Measurements from ENCODE around the gene IGF1R. TPM values are rescaled to one million over a fixed set of nuclear protein-coding genes. Genes with fewer than 3 reads are reported as not detected.

Gene IGF1R
- total RNA-seq, 1 experiment from 2014 or later = 16.3 TPM

GRCh38 chr15:98790270-98790669, 141.9 kb downstream of the IGF1R start:
- no peak for DNase-seq (ENCODE audit: low read depth, low spot score)
- H4K20me1 ChIP-seq (ENCODE audit: insufficient read depth) = no peaks in the 10 kb centered on the region
- H3K4me2 ChIP-seq (ENCODE audit: low read length) = no peak overlapping the region
- ChIA-PET RAD21 (ENCODE audit: low non-redundant PET in 1 of 2, low total read pairs in 2 of 2, uncharacterized antibody in 2 of 2, unreplicated experiment in 2 of 2) (no interaction called here), CTCF (no interaction called here), POLR2A (no interaction called here)
- peaks cover 2 to 6% of the 10 kb centered on the region in 2 experiments; a peak in 1 of 4 replicates for H3K4me1 ChIP-seq (ENCODE audit: control insufficient read depth in 1 of 2, insufficient read depth in 2 of 2, low read length in 2 of 2)
- no peaks in the 10 kb centered on the region for H3K9me2 ChIP-seq (ENCODE audit: insufficient read depth)
- intact Hi-C loops (cut with micrococcal nuclease) = no loop called here
- no peak overlapping the region for H3K27ac ChIP-seq (ENCODE audit: low read depth, low read length)
- no TSS peak for BruUV-seq (replicated peaks)
- H3K9me3 ChIP-seq (ENCODE audit: control insufficient read depth in 1 of 2, insufficient read depth in 1 of 2, low read depth in 1 of 2, low read length in 2 of 2) = no peaks in the 10 kb centered on the region
- TF ChIP-seq JUND (IDR thresholded peaks at IDR 0.05) = no peak
- no peak for TF ChIP-seq SIN3A (IDR thresholded peaks at IDR 0.05; ENCODE audit: low read depth)
- no peak for TF ChIP-seq SP1 (IDR thresholded peaks at IDR 0.05; ENCODE audit: low read depth)
- no peak for TF ChIP-seq CBX3 (IDR thresholded peaks at IDR 0.05; ENCODE audit: low read depth)
- TF ChIP-seq ZNF274 (IDR thresholded peaks at IDR 0.05; ENCODE audit: low read depth, low read length) = no peak
- TF ChIP-seq EZH2phosphoT487 (IDR thresholded peaks at IDR 0.05; ENCODE audit: borderline replicate concordance) = no peak
- TF ChIP-seq EZH2 (IDR thresholded peaks at IDR 0.05) = no peak
- TF ChIP-seq, protein P1, sequence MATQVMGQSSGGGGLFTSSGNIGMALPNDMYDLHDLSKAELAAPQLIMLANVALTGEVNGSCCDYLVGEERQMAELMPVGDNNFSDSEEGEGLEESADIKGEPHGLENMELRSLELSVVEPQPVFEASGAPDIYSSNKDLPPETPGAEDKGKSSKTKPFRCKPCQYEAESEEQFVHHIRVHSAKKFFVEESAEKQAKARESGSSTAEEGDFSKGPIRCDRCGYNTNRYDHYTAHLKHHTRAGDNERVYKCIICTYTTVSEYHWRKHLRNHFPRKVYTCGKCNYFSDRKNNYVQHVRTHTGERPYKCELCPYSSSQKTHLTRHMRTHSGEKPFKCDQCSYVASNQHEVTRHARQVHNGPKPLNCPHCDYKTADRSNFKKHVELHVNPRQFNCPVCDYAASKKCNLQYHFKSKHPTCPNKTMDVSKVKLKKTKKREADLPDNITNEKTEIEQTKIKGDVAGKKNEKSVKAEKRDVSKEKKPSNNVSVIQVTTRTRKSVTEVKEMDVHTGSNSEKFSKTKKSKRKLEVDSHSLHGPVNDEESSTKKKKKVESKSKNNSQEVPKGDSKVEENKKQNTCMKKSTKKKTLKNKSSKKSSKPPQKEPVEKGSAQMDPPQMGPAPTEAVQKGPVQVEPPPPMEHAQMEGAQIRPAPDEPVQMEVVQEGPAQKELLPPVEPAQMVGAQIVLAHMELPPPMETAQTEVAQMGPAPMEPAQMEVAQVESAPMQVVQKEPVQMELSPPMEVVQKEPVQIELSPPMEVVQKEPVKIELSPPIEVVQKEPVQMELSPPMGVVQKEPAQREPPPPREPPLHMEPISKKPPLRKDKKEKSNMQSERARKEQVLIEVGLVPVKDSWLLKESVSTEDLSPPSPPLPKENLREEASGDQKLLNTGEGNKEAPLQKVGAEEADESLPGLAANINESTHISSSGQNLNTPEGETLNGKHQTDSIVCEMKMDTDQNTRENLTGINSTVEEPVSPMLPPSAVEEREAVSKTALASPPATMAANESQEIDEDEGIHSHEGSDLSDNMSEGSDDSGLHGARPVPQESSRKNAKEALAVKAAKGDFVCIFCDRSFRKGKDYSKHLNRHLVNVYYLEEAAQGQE (IDR thresholded peaks at IDR 0.05; ENCODE audit: low read depth) = no peak
- TF ChIP-seq POLR2A (IDR thresholded peaks at IDR 0.05; ENCODE audit: borderline replicate concordance, extremely low read depth, insufficient read depth, insufficient read length) = no peak
- no peak for TF ChIP-seq ELF1 (IDR thresholded peaks at IDR 0.05; ENCODE audit: borderline replicate concordance, low read depth)
- TF ChIP-seq POLR2AphosphoS5 (IDR thresholded peaks at IDR 0.05; ENCODE audit: low read depth, low read length) = no peak
- TF ChIP-seq RAD21 (IDR thresholded peaks at IDR 0.05; ENCODE audit: low read depth) = no peak
- no peak for TF ChIP-seq ATF3 (IDR thresholded peaks at IDR 0.05)
- TF ChIP-seq ZFX (IDR thresholded peaks at IDR 0.05) = no peak
- TF ChIP-seq CEBPB (IDR thresholded peaks at IDR 0.05; ENCODE audit: low read depth) = no peak
- no peak for TF ChIP-seq YY1 (IDR thresholded peaks at IDR 0.05; ENCODE audit: extremely low read depth, insufficient replicate concordance, low read depth, low read length)
- TF ChIP-seq, protein P2, sequence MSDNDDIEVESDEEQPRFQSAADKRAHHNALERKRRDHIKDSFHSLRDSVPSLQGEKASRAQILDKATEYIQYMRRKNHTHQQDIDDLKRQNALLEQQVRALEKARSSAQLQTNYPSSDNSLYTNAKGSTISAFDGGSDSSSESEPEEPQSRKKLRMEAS (IDR thresholded peaks at IDR 0.05) = no peak
- TF ChIP-seq CTCF (IDR thresholded peaks at IDR 0.05 in 2 of 3, conservative IDR thresholded peaks at IDR 0.05 in 1 of 3; ENCODE audit: borderline replicate concordance in 1 of 3, insufficient read depth in 1 of 3, low read depth in 2 of 3, low read length in 2 of 3) = no peak
- H3K27me3 ChIP-seq (ENCODE audit: insufficient read depth, low read length) = no peaks in the 10 kb centered on the region
- no peak overlapping the region for H3K4me3 ChIP-seq (replicated peaks in 1 of 2; ENCODE audit: low read depth in 1 of 2, low read length in 2 of 2)
- H2AFZ ChIP-seq (ENCODE audit: low read depth, low read length, poor library complexity, severe bottlenecking) = no peak overlapping the region
- no peaks in the 10 kb centered on the region for H3K79me2 ChIP-seq (ENCODE audit: insufficient read depth, low read length)
- no peak for ATAC-seq
- no peaks in the 10 kb centered on the region for H3K36me3 ChIP-seq (ENCODE audit: control insufficient read depth in 1 of 2, insufficient read depth in 2 of 2, low read length in 2 of 2)
- no peak overlapping the region for H3K9ac ChIP-seq (ENCODE audit: low read length)
